Measurements from ENCODE around the gene NCKAP5.

Gene NCKAP5

GRCh38 chr2:133266926-133267590, 301.2 kb downstream of the NCKAP5 start:
- DNase-seq (ENCODE audit: low read depth, low spot score): peak; percentile 6

GRCh38 chr2:133266041-133266925, 302.0 kb downstream of the NCKAP5 start:
- DNase-seq (ENCODE audit: low read depth, low spot score): peak; percentile 58

- peak; percentile 8 for DNase-seq (ENCODE audit: low read depth, low spot score)
These were observed 302.8 kb downstream of the NCKAP5 start for GRCh38 chr2:133265432-133265949.

GRCh38 chr2:133264989-133265401, 303.3 kb downstream of the NCKAP5 start:
- no peak for DNase-seq (ENCODE audit: low read depth, low spot score)

GRCh38 chr2:133262893-133263292, 305.4 kb downstream of the NCKAP5 start:
- DNase-seq (ENCODE audit: low read depth, low spot score): no peak

GRCh38 chr2:133255360-133255759, 312.9 kb downstream of the NCKAP5 start:
- DNase-seq (ENCODE audit: low read depth, low spot score): no peak

GRCh38 chr2:133253793-133254192, 314.5 kb downstream of the NCKAP5 start:
- DNase-seq (ENCODE audit: low read depth, low spot score): no peak

- DNase-seq (ENCODE audit: low read depth, low spot score): no peak
These were observed 315.4 kb downstream of the NCKAP5 start for GRCh38 chr2:133252780-133253355.

GRCh38 chr2:133249362-133249761, 318.9 kb downstream of the NCKAP5 start:
- DNase-seq (ENCODE audit: low read depth, low spot score): no peak

- no peak for DNase-seq (ENCODE audit: low read depth, low spot score)
These were observed 320.0 kb downstream of the NCKAP5 start for GRCh38 chr2:133248264-133248663.

- no peak for DNase-seq (ENCODE audit: low read depth, low spot score)
These were observed 320.6 kb downstream of the NCKAP5 start for GRCh38 chr2:133247631-133248030.

GRCh38 chr2:133241224-133241571, 327.1 kb downstream of the NCKAP5 start:
- no peak for DNase-seq (ENCODE audit: low read depth, low spot score)

- DNase-seq (ENCODE audit: low read depth, low spot score): no peak
These were observed 327.6 kb downstream of the NCKAP5 start for GRCh38 chr2:133240491-133241223.

GRCh38 chr2:133235968-133236367, 332.3 kb downstream of the NCKAP5 start:
- DNase-seq (ENCODE audit: low read depth, low spot score): no peak

- no peak for DNase-seq (ENCODE audit: low read depth, low spot score)
These were observed 335.7 kb downstream of the NCKAP5 start for GRCh38 chr2:133232556-133232955.

- no peak for DNase-seq (ENCODE audit: low read depth, low spot score)
These were observed 337.0 kb downstream of the NCKAP5 start for GRCh38 chr2:133231264-133231663.

- DNase-seq (ENCODE audit: low read depth, low spot score): no peak
These were observed 338.3 kb downstream of the NCKAP5 start for GRCh38 chr2:133229974-133230373.

GRCh38 chr2:133223226-133223625, 345.0 kb downstream of the NCKAP5 start:
- no peak for DNase-seq (ENCODE audit: low read depth, low spot score)

GRCh38 chr2:133221398-133221797, 346.9 kb downstream of the NCKAP5 start:
- no peak for DNase-seq (ENCODE audit: low read depth, low spot score)

GRCh38 chr2:133218204-133218603, 350.1 kb downstream of the NCKAP5 start:
- DNase-seq (ENCODE audit: low read depth, low spot score): no peak

- no peak for DNase-seq (ENCODE audit: low read depth, low spot score)
These were observed 352.8 kb downstream of the NCKAP5 start for GRCh38 chr2:133215477-133215876.

- DNase-seq (ENCODE audit: low read depth, low spot score): no peak
These were observed 354.6 kb downstream of the NCKAP5 start for GRCh38 chr2:133213651-133214050.

Data from ELF-1 (cell line).